ENCODE measurements around the gene IL12A. TPM values are rescaled to one million over a fixed set of nuclear protein-coding genes. Genes with fewer than 3 reads are reported as not detected.

The IL12A gene
- total and polyA plus RNA-seq, 10 of the 15 experiments (the other 5 are each of a cell fraction or from before 2014, with no cell fraction given), result 0.50 to 10.9 (median 3.5) TPM

DNA sequence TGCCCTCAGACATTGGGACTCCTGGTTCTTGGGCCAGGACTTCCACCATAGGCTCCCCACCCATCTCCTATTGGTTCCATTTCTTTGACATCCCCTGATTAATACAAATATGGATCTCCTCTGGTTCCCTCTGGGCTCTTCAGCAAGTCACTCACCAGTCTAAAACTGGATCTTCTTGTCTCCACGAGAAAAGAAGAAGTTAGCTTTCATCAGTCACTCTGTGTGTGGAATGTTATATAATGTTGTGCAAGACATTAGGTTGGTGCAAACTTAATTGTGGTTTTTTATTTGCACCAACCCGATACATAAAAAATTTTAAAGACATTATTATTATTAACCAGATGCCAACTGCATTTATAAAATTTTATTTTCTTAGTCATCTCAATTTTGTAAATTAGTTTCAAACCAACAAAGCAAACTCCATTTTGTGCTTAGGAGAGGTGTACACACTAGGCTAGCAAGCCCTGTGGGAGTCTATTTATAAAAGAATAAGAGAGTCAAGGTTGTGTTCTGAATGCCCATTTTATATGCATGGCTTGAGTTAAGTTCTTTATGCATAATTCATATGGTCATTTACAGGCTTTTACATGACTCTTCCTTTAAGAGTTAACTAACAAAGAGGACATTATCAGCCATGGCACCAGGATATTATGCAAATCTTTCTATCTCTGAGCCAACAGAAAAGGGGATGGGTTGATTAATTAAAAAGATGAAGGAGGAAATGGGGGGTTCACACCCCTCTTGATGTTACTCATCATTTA lies 35.1 kb upstream of the IL12A start:
- H3K4me2 ChIP-seq (ENCODE audit: control insufficient read depth, insufficient read depth), result no peak overlapping the region
- CTCF ChIA-PET, result interaction anchor here (0.9 to 1.5 kb wide), 7 partner anchors 8 to 67 kb away, joined by 3 to 7 read pairs (median 4); no protein-coding TSS in a partner anchor
- no peak for FAIRE-seq

DNA sequence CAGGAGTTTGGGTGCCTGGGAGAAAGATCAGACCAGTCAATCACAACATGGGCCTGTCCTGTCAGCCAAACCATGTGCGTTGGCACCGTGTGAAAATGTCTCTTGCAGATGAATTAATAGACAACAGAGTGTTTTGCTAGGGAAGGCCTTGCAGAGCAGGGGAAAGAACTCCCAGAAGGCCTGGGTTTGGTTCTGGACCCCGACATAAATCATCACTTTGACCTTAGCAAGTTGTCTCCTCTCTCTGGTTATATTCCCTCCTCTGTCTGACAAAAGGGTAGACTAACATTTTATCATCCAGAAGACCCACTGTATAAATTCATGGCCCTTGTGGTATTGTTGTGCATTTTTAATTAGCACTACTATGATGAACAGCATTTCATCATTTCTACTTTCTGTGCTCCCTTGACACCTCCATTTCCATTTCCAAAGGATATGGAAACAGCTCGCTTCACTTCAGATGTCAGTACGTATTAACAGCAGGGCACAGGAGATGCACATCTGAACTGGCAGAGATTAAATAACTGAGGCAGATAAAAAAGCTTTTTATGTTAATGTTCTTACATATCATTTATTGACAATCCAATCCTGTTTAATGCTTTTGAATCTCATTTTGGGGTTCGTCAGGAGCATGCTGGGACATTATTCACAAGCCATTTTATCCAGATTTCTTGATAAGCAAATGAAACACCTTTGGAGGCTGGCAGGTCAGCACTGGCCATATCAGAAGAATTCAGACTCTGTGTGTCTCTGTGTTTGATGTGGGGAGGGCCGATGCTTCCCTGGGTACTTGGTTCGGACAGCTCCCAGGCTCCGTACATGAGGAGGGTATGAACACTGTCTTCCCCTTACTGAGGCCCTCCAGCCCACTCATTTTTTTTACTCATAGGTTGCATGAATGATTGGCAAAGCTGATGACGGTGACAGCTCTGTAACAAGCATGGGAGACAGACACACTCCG lies 28.2 kb upstream of the IL12A start:
- no peaks in the 10 kb centered on the region for H4K20me1 ChIP-seq (ENCODE audit: control insufficient read depth, insufficient read depth)
- H3K27me3 ChIP-seq (replicated peaks in 1 of 2; ENCODE audit: control insufficient read depth in 2 of 2, insufficient read depth in 2 of 2, low read length in 1 of 2), result no peaks in the 10 kb centered on the region
- no peak overlapping the region for H3K9ac ChIP-seq (ENCODE audit: control insufficient read depth, insufficient read depth, low read length)
- ATAC-seq (no peak), FAIRE-seq (no peak), DNase-seq (ENCODE audit: low read depth, low spot score) (no peak)
- H3K27ac ChIP-seq (ENCODE audit: control insufficient read depth, insufficient read depth), result no peak overlapping the region
- no peak overlapping the region for H3K4me2 ChIP-seq (ENCODE audit: control insufficient read depth, insufficient read depth)
- in situ Hi-C loops (cut with MboI), result no loop called here
- ChIA-PET SMC1A (ENCODE audit: uncharacterized antibody, unreplicated experiment) (interaction anchor here (1.0 to 1.9 kb wide), 5 partner anchors 8 to 58 kb away, joined by 3 to 8 read pairs (median 4); no protein-coding TSS in a partner anchor), RAD21 (ENCODE audit: unreplicated experiment) (interaction anchor here (0.8 to 1.9 kb wide), 2 partner anchors 26 to 76 kb away, joined by 3 to 8 read pairs; no protein-coding TSS in a partner anchor), CTCF (interaction anchor here (0.6 to 3.4 kb wide), 5 partner anchors 17 to 75 kb away, joined by 3 to 23 read pairs (median 7); no protein-coding TSS in a partner anchor), POLR2A (interaction anchor here (1.1 kb wide), 1 partner anchor 19 kb away, joined by 3 read pairs; no protein-coding TSS in a partner anchor)
- intact Hi-C loops (cut with micrococcal nuclease; ENCODE audit: unreplicated experiment), result no loop called here
- no peak overlapping the region for H2AFZ ChIP-seq (ENCODE audit: control insufficient read depth, low read depth, low read length)
- no TSS peak for BruUV-seq (replicated peaks)
- peaks cover 11% of the 10 kb centered on the region; the same call in 1 of the 2 replicates for H3K4me1 ChIP-seq (ENCODE audit: control insufficient read depth, insufficient read depth, low read length)
- no peaks in the 10 kb centered on the region; the same call in 2 of the 3 replicates for H3K9me3 ChIP-seq (replicated peaks; ENCODE audit: control insufficient read depth, insufficient read depth, low read length)
- no peaks in the 10 kb centered on the region for H3K36me3 ChIP-seq (ENCODE audit: control insufficient read depth in 2 of 2, insufficient read depth in 2 of 2, low read length in 1 of 2)
- 91% methylated on average over 11 of the region's 11 CpGs for WGBS (ENCODE audit: insufficient coverage, insufficient replicate concordance, low lambda C conversion rate, missing lambda C conversion rate)
- H3K4me3 ChIP-seq, result no peak overlapping the region
- H3K79me2 ChIP-seq (ENCODE audit: control insufficient read depth, insufficient read depth, low read length), result no peaks in the 10 kb centered on the region
- TF ChIP-seq PAX8 (IDR thresholded peaks at IDR 0.05), result no peak
- TF ChIP-seq TCF7 (IDR thresholded peaks at IDR 0.05; ENCODE audit: borderline replicate concordance), result no peak
- no peak for TF ChIP-seq ESRRA (IDR thresholded peaks at IDR 0.05; ENCODE audit: low read length)
- no peak for TF ChIP-seq ETV6 (conservative IDR thresholded peaks at IDR 0.05 in 1 of 2, IDR thresholded peaks at IDR 0.05 in 1 of 2; ENCODE audit: borderline replicate concordance in 1 of 2, low read depth in 1 of 2)
- no peak for TF ChIP-seq CREB1 (IDR thresholded peaks at IDR 0.05; ENCODE audit: low read depth)
- no peak for TF ChIP-seq IKZF1 (conservative IDR thresholded peaks at IDR 0.05)
- no peak for TF ChIP-seq EP300 (IDR thresholded peaks at IDR 0.05; ENCODE audit: borderline replicate concordance in 1 of 2, control insufficient read depth in 1 of 2, low read depth in 2 of 2, low read length in 2 of 2)
- TF ChIP-seq TCF12 (IDR thresholded peaks at IDR 0.05; ENCODE audit: low read depth, low read length), result no peak

More for the DNA sequence above, 35.1 kb upstream of the IL12A start:
- Histone ChIP-seq H2AFZ (ENCODE audit: control insufficient read depth, low read depth, low read length) (no peak overlapping the region), H3K36me3 (ENCODE audit: control insufficient read depth in 2 of 2, insufficient read depth in 2 of 2, low read length in 1 of 2) (no peaks in the 10 kb centered on the region), H3K4me1 (ENCODE audit: control insufficient read depth, insufficient read depth, low read length) (peaks cover 8% of the 10 kb centered on the region), H3K9me3 (replicated peaks; ENCODE audit: control insufficient read depth, insufficient read depth, low read length) (no peaks in the 10 kb centered on the region; the same call in 2 of the 3 replicates), H3K27me3 (replicated peaks in 1 of 2; ENCODE audit: control insufficient read depth in 2 of 2, insufficient read depth in 2 of 2, low read length in 1 of 2) (no peaks in the 10 kb centered on the region), H3K4me3 (no peak overlapping the region), H3K9ac (ENCODE audit: control insufficient read depth, insufficient read depth, low read length) (no peak overlapping the region), H4K20me1 (ENCODE audit: control insufficient read depth, insufficient read depth) (no peaks in the 10 kb centered on the region), H3K27ac (ENCODE audit: control insufficient read depth, insufficient read depth) (no peak overlapping the region), H3K79me2 (ENCODE audit: control insufficient read depth, insufficient read depth, low read length) (no peaks in the 10 kb centered on the region)
- ChIA-PET POLR2A (interaction anchor here (1.7 kb wide), 1 partner anchor 8 kb away, joined by 8 read pairs; no protein-coding TSS in a partner anchor), SMC1A (ENCODE audit: uncharacterized antibody, unreplicated experiment) (interaction anchor here (1.0 to 1.8 kb wide), 6 partner anchors 8 to 69 kb away, joined by 4 to 8 read pairs (median 4); no protein-coding TSS in a partner anchor), RAD21 (ENCODE audit: unreplicated experiment) (interaction anchor here (1.2 kb wide), 1 partner anchor 33 kb away, joined by 3 read pairs; no protein-coding TSS in a partner anchor)
- in situ Hi-C loops (cut with MboI) (no loop called here), intact Hi-C loops (cut with micrococcal nuclease; ENCODE audit: unreplicated experiment) (no loop called here)
- DNase-seq (ENCODE audit: low read depth, low spot score) (no peak), ATAC-seq (no peak)
- BruUV-seq (replicated peaks), result no TSS peak
- WGBS (ENCODE audit: insufficient coverage, insufficient replicate concordance, low lambda C conversion rate, missing lambda C conversion rate), result 42% methylated on average over 2 of the region's 2 CpGs
- TF ChIP-seq ZBED1 (IDR thresholded peaks at IDR 0.05; ENCODE audit: borderline replicate concordance) (no peak), GABPA (IDR thresholded peaks at IDR 0.05; ENCODE audit: low read depth) (no peak), NFYB (IDR thresholded peaks at IDR 0.05; ENCODE audit: insufficient read depth, low read depth, low read length) (no peak), CBX5 (IDR thresholded peaks at IDR 0.05; ENCODE audit: low read depth) (no peak)
